COR-L47 (cell line): Measurements from ENCODE around the gene ZNHIT1.
A peak's percentile ranks its signal among the peaks of the same experiment; 100 is the strongest.

Source experiments
- DNase-seq: peaks from one replicate; lab custom pipeline; 2025; lab: John Stamatoyannopoulos, UW

Gene ZNHIT1

GRCh38 chr7:101218236-101219125 lies 516 bp downstream of the ZNHIT1 start:
- no peak for DNase-seq

GRCh38 chr7:101220295-101220694 lies 2.3 kb downstream of the ZNHIT1 start:
- DNase-seq = no peak

DNA sequence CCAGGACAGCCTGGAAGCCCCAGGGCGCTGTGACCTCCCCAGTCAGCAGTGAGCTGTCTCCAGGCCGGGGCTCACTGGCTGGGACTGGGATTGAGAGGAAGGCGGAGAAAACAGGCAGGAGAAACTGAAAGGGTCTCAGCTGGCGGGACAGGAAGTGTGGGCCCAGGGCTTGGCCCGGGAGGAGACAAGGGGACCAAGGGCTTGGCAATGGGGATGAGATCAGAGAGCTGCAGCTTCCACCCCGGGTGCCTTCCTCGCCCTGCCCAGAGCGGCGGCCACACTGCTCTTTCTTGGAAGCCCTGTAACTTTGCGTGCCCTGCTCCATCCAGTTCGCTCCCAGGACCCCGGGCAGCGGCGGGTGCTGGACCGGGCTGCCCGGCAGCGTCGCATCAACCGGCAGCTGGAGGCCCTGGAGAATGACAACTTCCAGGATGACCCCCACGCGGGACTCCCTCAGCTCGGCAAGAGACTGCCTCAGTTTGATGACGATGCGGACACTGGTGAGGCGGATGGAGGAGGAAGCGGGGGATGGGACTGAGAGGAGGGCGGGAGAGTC lies 4.4 kb downstream of the ZNHIT1 start:
- DNase-seq = no peak

DNA sequence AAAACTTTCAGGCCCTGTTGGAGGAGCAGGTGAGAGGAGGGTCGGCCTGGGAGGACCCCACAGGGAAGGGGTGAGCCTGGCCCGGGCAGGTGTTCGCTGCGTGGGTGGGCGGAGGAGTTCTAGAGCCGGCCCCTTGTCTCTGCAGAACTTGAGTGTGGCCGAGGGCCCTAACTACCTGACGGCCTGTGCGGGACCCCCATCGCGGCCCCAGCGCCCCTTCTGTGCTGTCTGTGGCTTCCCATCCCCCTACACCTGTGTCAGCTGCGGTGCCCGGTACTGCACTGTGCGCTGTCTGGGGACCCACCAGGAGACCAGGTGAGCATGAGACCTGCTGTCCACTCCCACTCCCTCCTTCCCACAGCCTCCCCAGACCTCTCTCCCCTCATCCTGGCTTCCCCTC lies 5.6 kb downstream of the ZNHIT1 start:
- no peak for DNase-seq

GRCh38 chr7:101225650-101226049 lies 7.7 kb downstream of the ZNHIT1 start:
- no peak for DNase-seq

GRCh38 chr7:101226721-101227120 lies 8.8 kb downstream of the ZNHIT1 start:
- DNase-seq = no peak

GRCh38 chr7:101231644-101232043 lies 13.7 kb downstream of the ZNHIT1 start:
- DNase-seq = no peak

- peak; percentile 40 for DNase-seq
Observed at GRCh38 chr7:101232141-101232850, 14.3 kb downstream of the ZNHIT1 start.

GRCh38 chr7:101233907-101234547 lies 16.1 kb downstream of the ZNHIT1 start:
- no peak for DNase-seq

- no peak for DNase-seq
Observed at GRCh38 chr7:101234636-101235035, 16.7 kb downstream of the ZNHIT1 start.

DNA sequence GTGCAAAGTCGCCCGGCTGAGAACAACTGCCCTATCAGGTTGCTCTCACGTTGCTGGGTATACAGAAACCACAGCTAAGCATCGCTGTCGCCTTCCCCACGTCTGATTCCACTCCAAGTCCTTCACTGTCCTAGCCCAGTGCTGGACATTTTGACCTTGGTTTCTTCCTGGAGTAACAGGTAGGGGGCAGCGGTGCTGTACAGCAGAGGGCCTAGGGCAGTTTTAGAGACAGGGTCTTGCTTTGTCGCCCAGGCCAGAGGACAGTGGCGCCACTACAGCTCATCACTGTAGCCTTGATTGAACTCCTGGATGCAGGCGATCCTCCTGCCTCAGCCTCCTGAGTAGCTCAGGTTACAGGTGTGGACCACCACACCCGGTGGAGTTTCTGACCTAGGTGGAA lies 17.1 kb downstream of the ZNHIT1 start:
- DNase-seq = no peak

DNA sequence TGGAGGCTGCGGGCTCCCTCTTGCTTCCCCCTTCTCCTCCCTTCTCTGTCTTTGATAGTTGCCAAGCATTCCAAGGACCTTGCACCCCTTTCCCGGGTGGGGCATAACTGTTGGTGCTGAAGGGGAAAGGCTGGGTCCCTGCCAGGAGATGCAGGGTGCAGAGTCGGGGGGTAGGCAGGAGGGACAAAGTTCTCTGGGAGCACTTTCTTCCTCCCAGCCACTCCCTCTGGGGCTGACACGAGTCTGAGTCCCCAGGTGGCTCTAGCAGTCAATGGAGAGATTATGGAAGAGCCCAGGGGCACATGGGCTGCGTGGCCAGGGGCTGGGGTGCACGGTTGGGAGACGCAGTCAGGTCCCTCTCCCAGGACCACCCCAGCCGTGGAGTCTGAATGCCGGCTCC lies 17.6 kb downstream of the ZNHIT1 start:
- no peak for DNase-seq

- no peak for DNase-seq
Observed at GRCh38 chr7:101236292-101236835, 18.4 kb downstream of the ZNHIT1 start.

- no peak for DNase-seq
Observed at GRCh38 chr7:101237206-101238067, 19.5 kb downstream of the ZNHIT1 start, which contains the start of gene CLDN15. Gene CLDN15 (minus strand): TSS chr7:101237802. CDS start chr7:101237581, 221 bp downstream.

DNA sequence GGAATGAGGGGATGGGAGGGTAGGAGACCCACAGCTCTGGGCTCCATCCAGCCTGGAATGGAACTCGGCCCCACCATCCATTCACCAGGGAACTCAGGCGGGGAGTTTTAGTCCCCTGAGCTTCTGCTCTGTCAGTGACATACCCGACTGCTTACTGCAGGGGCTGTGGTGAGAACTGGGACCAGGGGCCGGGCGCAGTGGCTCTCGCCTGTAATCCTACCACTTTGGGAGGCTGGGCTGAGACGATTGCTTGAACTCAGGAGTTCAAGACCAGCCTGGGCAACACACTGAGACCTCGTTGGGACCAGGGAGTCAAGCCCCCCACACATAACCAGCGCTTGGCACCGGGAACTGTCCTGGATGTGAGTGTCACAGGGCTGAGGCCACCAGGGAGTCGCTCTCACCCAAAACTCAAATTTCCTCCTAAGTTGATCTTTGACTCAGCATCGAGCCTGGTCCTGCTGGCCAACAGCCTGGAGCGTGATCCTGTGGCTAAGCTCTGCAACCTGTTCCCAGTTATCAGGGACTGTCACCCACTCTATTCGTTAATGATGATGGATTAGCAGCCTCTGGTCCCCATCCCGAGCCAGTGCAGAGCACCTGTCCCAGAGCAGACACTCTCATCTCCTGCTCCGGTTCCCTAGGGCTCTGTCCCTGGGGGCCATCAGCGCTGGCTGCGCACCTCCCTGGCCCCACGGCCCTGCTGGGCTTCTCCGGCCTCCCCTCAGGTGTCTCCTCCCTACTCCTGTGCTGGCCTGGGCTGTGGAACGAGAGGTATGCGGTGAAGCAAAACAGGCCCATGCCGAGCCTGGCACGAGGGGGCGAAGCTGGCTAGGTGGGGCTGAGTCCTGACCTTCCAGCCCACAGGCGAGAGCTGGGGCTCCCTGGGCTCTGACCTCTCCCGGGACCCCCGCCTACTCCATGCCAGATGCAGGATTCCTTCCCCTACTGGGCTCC lies 20.5 kb downstream of the ZNHIT1 start:
- no peak for DNase-seq

DNA sequence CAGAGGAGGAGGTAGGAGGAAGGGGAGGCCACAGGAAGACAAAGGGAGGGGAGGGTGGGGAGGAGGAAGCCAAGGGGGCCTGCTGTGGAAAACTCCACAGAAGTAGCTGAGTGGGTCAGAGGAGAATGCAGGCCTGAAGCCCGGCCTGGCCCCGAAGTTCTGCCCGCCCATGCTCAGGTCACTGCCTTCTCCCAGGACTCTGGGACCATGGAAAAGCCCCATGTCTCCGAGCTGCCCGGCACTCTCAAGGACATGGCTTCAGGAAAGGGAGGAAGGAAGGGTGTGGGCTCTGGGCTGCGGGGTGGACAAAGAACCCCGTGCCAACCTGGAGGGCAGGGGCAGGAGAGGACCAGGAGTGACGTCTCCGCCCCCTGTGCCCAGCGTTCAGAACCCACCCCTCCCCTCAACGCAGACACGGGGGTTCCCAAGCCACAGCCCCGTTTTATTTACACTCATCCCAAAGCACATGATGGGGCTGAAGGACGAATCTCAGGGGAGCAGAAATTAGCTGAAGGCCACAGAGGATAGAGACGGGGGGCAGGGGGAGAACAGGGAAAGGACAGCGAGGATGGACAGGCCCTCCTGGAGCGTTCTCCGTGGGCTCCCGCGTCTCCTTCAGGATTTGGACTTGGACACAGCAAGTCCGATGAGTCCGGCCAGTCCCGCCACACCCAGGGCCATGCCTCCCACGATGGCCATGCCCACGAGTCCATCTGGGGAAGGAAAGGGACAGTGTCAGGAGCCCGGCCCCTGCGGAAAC lies 21.4 kb downstream of the ZNHIT1 start:
- no peak for DNase-seq

- no peak for DNase-seq
Observed at GRCh38 chr7:101239951-101240220, 21.9 kb downstream of the ZNHIT1 start.

DNA sequence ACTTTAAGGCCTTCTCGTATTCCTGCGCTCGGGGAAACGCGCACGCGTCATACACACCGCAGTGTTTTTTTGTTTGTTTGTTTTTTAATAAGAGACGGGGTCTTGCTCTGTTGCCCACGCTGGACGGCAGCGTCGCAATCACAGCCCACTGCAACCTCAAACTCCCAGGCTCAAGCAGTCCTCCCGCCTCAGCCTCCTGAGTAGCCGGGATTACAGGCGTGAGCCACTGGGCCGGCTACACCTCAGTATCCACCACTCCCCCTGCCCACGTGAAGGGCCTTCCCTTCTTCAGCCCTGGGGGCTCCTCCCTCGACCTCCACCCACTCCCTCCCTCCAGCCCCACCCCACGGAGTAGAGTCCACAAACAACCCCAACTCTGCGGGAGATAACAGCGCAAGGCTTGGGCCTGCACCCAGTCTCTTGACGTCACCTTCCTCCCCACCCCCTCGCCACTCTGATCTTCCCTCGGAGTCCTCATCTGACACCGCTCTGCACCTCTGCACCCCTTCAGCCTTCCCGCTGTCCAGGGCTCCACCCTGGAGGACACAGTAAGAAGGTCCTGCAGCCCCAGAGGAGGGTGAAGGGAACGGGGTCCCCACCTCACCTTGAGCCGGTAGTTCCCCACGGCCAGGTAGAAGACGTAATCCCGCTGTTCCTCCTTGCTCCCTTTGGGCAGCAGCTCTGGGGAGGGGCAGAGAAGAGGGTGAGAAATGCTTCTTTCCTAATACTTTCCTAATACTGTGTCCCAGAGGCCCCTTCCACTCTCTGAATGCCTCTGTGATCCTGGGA lies 22.5 kb downstream of the ZNHIT1 start:
- DNase-seq = no peak

DNA sequence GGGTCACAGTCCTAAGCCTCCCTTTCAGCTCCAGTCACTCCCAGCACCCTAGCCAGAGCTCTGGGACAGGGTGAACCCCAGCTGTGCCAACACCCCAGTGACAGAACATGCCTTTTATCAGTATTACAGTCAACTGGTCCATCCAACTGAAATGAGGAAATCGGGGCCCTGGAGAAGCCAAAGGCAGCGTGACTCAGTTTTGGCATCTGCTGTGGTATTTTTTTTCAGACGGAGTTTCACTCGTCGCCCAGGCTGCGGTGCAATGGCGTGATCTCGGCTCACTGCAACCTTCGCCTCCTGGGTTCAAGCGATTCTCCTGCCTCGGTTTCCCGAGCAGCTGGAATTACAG lies 23.0 kb downstream of the ZNHIT1 start:
- DNase-seq = no peak
